ENCODE results near the gene A4GNT.
"Not testable (repeated sequence)": the region's sequence is repeated elsewhere in the genome, so short reads cannot be mapped to it uniquely, and the experiment has no call there.

The A4GNT gene

DNA sequence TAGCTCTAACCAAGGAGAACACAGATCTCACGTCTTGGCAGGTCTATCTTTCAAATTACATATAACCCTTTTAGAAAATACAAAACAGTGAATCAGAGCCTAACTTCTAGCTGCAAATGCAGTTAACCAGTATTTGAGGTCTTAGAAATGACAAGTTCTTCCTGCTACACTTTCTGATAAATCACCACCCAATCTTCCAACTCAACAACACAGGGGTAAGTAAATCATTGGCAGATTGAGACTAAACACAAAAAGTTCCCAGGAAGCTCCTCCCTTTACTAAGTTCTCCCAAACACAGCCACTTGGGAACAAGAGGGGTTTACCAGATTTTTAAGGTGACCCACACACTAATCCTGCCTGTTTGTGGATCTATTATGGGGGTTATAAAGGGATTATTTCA lies at the start of gene A4GNT:
Gene A4GNT (minus strand): TSS at position 152 of the 400 bp plus-strand sequence. CDS start 1,134 bp downstream, outside the sequence.
- DNase-seq, result no peak

DNA sequence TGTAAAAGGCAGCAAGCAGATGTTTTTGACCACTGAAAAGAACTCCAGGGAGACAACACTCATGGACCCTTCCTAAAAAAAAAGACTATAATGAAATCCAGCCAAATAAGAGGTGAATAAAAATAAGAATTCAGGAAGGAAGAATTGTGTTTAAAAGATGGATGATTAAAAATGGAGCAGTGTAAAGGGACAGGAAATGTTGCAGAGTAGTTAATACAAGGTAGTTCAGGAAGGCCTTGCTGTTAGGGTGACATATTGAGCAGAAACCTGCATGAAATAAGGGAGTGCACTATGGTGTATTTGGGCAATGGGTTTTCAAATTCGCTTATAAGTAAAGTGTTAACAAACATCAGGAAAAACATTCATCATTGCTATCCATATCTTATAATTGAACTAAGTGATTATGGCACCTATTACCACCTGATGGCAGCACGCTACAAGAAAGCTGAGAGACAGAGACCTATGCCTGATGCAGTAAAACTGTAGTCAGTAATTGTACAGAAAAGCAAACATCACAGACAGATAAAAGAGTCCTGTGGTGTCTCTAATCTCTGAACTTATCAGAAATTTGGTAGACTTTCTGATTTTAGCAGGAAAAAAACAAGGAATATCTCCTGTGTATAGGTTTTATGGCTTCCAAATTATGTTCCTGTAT lies 48.3 kb upstream of the A4GNT start:
- peak; percentile 30 for DNase-seq

DNA sequence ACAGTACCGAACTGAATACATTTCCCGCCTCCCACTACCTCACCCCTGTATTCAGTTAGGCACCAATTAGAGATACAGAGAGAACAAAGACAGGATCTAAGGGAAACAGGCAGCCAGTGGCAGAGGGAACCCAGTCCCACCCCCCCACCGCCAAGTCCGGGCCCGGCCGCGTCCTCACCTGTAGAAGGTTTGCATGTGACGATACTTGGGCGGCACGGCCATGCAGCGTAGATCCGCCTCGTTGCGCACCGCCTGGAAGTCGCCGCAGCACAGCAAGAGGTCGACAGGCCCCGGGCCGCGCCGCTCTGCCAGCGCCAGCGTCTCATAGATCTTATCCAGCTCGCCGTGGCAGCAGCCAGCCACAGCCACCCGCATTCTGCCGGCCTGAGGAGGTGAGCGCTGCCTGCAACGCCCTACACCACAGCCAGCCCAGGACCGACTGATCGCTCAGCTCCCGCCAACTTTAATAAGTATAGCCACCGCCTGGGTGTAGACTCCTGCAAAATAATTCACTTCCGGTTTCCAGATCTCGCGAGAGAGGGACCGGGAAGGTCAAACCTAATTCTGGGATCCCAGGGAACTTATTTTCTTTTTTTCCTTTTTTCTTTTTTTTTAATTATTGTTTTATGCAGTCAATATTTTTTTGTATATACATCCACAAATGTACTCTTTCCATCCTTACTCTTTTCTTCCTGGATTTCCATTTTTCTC lies 42.4 kb upstream of the A4GNT start, which contains the start of gene DBR1:
Gene DBR1 (minus strand): TSS at position 501 of the 711 bp plus-strand sequence. CDS start 126 bp downstream, at position 375.
- DNase-seq, result peak; percentile 93

DNA sequence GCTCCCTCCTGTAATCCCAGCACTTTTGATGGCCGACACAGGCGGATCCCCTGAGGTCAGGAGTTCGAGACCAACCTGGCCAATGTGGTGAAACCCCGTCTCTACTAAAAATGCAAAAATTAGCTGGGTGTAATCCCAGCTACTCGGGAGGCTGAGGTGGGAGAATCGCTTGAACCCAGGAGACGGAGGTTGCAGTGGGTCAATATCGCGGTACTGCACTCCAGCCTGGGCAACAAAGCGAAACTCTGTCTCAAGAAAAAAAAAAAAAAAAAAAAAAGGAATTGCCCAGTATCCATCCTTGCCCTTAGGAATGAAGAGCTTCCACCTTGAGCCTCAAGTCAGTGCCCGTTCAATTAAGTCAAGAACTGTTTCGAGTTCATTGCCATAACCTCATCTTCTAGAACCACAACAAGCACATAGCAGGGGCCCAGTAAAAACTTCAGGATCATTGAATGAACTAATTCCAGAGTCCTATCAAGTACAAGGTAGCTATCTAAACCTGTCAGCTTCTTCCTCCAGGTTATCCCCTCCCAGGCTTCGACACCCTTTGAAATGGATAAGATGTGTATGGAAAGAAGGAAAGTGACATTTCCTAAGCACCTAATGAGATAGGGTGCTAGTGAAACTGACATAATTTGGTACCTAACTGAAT lies 41.7 kb upstream of the A4GNT start:
- DNase-seq, result no peak

DNA sequence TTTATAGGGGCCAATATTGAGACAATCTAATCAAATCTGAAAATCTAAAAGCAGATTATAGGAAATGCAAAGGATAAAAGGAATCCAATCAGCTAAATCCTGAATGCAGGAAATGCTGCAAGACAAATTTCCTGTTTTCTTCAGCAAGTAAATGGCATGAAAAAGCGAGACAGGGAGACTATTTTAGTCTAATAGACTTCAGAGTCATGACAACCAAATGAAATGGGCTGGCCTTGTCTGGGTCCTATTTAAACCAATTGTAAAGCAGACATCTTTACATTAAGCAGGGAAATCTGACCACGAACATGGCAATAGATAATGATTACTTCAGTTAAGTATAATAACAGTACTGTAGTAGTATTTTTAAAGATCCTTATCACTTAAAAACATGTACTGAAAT lies 40.4 kb upstream of the A4GNT start:
- no peak for DNase-seq

DNA sequence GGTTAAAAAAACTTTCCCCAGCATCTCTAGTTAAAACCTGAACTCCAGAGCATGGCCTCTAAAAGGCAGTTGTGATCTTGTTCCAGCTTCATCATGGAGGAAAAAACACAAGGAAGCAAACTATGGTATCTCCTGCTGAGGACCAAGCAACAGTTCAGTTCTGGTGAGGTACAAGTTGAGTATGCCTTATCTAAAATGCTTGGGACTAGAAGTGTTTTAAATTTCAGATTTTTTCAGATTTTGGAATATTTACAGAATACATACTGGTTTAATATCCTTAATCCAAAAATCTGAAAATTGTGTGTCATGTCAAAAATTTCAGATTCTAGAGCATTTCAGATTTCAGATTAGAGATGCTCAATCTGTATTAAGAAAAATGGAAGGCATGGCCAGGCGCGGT lies 32.9 kb upstream of the A4GNT start:
- DNase-seq, result no peak

DNA sequence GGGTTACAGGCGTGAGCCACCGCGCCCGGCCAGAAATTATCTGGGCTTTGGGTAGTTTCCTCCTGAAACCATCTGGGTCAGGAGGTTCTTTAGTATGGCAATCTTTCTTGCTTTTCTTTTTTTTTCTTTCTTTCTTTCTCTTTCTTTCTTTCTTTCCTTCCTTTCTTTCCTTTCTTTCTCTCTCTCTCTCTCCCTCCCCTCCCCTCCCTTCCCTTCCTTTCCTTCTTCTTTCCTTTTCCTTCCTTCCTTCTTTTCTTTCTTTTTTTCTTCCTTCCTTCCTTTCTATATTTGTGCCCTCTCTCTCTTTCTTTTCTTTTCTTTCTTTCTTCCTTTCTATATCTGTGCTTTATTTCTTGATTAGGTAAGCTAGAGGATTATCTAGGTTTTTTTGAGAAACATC lies 25.6 kb upstream of the A4GNT start:
- no peak for DNase-seq

DNA sequence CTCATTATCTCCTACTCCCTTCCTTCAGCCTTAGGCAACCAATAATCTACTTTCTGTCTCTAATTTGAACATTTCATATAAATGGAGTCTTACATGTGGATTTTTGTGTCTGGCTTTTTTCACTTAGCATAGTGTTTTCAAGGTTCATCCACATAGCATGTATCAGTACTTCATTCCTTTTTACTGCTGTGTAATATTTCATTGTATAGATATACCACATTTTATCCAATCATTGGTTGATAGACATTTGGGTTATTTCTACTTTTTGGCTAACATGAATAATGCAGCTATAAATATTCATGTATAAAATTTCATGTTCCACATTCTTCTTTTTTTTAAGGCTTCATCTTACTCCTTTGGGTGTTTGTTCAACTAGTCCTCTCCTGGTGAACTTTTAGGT lies 22.3 kb upstream of the A4GNT start:
- no peak for DNase-seq

DNA sequence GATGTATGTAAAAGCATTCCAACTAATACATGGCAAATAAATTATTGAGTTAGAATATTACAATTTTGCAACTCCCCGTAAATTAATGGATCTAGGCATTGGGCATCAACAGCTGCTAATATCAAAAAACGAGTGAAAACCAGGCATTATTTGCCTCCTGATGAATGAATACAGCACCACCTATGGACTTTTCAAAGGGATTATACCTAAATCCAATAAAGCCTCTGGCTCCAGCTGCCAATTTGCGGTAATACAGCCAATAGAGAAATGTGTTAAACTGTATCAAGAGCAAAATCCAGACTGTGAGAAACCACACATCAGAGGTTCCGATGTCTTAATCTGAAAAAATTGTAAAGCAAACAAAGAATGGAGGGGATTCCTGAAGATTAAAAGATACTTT lies 16.3 kb upstream of the A4GNT start:
- DNase-seq, result no peak

DNA sequence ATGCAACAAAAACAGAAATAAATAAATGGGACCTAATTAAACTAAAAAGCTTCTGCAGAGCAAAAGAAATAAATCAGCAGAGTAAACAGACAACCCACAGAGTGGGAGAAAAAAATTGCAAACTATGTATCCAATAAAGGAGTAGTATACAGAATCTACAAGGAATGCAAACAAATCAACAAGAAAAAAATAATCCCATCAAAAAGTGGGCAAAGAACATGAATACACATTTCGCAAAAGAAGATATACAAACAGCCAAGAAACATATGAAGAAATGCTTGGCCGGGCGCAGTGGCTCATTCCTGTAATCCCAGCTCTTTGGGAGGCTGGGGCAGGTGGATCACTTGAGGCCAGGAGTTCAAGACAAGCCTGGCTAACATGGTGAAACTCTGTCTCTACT lies 10.0 kb upstream of the A4GNT start:
- not testable (repeated sequence) for DNase-seq

DNA sequence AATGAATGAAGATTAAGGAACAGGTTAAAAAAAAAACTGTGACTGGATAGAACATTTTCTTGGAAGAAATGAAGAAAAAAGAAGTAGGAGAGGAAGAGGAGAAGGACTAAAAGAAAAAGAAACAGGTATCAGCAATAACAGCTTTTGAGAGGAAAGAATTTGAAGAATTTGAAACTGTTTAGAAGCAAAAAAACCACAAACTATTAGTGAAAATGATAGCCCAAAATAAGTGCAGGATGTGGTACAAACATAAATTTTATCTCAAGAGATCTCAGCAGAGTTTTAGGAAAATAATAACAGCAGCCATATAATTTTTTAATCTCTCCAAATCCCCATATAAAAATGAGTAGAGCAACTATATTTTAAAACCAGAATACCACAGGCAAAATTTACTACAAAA lies 8.8 kb upstream of the A4GNT start:
- DNase-seq, result no peak

DNA sequence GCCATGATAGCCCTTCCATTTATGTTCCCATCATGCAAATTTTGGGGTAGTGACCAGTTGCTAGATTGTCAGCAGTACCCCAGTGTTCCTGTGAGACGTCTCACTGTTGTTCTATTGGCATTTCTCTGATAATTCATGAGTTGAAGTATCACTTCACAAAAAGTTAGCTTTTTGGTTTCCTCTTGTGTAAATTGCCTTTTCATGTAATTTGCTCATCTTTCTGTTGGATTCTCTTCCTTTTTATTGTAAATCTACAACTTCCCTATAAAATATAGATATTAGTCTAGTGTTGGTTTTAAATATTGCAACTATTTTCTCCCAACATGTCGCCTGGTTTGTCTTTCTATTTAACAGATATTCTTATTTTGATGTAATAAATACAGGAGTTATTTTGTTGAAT lies 7.5 kb upstream of the A4GNT start:
- DNase-seq, result no peak

DNA sequence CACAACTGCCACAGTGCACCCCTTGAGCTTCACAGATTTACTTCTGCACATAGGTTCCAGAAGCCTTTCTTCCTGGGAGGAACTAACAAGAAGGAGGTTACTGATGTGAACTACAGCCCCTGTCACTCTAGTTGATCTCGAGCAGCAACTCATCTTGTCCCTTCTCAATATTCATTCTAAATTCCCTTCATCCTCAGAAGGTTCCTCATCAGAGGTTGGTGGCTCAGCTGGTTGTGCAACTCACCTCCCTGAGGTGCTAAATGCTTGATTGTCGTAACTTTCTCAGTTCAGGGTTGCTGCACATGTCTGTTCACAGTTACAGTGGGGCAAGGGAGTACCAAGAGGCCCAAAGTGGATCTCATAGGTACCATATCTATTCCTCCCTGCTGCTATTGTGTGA lies 5.7 kb upstream of the A4GNT start:
- no peak for DNase-seq

DNA sequence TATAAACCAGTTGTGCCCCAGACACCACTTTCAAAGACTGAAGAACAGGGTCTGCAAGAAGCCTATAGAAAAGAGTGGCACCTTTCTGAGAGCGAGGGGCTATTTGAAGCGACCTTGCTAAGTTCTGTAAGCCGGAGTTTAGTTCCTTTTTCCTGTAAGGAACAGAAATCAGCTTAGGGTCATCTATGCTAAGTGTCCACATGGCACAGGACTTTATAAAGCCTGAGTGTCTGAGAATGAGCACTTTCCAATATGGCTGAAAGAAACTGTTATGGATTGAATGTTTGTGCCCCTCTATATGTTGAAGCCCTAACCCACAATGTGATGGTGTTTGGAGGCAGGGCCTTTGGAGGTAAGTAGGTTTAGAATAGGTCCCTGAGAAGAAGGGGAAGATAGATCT lies 4.0 kb upstream of the A4GNT start:
- DNase-seq, result no peak

DNA sequence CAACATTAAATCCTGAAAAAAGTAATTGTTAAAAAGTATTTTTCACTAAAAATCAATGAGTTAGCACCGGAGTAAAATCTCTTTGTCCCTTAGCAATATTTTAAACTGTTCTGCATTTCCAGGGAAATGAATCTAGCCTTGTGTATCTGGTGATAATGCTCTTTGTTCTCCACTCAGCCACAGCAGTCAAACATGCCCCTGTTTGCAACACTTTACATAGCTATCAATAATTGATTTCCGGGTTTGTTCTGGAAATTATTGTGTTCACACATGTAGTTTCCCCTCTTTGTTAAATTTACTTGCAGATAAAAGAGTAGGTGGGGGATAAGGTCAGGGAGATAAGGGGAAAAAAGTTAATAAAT lies 3.6 kb upstream of the A4GNT start:
- no peak for DNase-seq

DNA sequence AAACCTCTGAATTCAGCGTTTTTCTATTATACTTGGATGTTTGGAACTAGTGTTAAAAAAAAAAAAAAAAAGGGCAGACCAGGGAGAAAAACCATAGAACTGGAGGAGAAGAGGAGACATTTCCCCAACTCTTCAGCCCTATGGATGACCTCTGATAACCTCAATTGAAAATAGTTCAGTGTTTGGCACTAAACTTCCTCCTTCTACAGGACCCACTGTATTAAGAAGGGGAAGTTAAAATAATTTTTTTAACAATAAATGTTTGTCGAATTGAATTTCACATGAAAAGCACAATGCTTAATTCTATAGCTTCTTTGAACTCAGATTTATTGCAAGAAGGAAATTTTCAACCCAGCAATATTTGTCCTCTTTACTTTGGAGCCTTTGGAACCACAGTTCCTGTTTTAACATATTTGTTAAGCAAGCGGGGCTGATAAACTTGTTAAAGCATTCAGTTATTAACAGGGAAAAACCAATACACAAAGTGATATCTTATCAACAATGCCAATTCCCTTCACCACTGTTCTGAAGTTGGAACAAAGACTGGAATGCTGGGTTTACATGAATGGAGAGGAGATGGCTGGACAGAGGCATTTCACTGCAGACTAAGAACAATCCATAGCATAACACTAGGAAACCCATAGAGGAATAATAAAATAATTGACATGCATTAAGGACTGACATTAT lies 3.1 kb upstream of the A4GNT start:
- no peak for DNase-seq

DNA sequence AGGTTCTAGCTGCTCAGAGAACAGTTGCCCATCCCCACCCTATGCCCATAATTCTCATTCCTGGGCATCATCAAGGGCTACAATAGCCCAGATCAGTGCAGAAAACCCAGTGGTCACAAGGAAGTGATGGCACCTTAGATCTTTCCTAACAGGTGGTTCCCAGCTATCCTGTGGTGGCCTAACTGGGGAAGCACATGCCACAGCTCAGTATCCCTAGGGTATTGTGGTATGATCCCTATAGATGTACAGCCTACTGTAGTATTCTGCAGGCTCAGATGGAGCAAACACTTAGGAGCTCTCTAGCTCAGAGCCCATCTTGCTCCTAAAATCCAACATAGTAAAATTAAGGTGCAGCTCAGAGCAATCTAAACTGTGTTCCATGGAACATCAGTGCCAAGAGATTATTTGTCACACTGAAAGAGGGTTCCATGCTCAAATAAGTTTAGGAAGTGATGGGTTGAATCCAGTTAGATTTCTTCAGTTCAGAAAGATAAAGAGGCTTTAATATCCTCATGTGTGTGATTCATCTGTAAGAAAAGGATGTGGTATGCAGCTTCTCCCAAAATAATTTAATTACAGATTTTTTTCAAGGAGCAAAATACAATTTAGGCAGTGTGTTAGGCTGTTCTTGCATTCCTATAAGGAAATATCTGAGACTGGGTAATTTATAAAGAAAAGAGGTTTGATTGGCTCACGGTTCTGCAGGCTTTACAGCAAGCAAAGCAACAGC lies 4.4 kb downstream of the A4GNT start:
- DNase-seq, result no peak

DNA sequence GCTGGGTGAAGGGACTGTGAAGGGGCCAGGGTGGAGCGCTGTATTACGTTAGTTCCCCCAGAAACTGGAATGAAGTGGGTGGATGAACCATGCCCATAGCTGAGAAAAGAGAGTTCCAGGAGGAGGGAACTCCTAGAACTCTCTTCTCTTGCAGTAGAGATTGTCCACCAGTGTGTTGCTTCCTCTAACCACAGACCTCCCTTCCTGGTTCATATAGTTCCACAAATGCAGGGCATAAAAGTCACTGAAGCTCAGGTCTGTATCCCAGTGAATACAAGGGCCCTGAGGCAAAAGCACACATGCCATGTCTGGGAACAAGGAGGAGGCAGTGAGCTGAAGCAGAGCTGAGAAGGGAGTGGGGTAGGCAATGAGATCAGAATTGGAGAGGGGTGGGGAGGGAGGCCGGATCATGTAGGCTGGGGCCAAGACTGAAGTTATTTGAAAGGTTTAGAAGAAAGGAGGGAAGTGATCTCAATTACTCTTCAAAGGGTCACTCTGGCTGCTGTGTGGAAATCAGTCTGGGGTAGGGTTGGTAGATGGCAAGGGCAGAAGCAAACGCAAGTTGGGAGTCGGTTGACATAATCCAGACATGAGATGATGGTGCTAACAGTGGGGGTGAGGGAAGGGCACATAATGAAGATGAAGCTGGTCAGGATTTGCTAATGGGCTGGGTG lies 6.5 kb downstream of the A4GNT start:
- no peak for DNase-seq

DNA sequence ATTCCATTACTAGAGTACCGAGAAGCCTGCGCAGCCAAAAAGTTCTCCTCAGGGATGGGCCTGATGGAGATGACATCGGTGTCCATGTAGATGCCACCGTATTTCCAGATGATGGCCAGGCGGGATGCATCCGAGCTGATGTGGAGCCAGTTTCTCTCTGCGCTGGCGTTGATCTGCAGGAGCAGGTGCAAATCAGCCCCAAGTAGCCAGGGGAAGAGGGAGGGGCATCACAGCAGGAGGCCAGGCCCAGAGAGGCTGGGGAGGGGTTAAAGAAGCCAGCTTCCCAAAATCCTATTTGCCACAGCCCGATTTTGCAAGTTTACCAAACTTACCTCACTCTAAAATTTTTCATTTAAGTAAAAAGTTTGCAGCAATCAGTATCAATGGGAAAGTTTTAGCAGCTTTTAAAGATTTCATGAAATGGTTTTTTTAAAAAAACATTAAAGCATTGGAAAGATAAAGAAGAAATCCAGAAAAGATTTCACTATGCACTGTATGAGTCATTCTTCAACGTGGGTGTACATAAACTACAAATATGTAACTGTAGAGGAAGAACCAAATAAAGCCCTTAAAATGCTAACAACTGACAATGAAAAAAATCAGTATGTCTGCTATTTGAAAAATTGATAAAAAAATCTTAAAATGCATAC lies 7.4 kb downstream of the A4GNT start:
- no peak for DNase-seq

DNA sequence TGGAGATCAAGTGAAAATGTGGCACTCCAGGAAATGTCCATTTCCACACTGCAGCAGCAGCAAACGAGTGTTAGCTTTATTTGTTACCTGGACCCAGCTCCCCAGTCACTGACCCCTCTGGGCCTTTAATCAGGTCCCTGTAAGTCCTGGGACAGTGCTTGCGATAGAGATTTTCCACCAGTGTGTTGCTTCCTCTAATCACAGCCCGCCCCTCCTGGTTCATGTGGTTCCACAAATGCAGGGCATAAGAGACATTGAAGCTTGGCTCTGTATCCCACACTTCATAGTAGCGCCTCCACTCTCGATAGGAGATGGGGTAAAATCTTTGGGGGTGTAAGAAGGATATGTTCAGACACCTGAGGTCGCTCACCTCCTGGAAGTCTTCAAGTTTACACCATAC lies 8.0 kb downstream of the A4GNT start:
- DNase-seq, result no peak

DNA sequence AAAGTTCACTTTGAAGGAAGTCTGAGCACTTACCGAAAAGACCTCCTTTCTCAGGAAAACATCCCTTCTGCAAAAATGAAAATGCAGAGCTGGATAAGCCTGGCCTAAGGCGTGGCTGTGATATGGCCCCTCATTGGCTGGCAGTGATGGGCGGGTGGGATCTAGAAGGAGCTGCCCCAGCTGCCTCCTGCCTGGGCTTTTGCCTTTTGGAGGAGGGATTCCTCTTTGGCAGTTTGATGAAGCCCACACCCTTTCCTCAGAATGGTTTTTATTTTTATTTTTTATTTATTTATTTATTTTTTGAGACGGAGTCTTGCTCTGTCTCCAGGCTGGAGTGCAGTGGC lies 12.8 kb downstream of the A4GNT start:
- no peak for DNase-seq
